Panc1 (cell line): ENCODE results near the gene TSC22D4.

Experiments
- CTCF ChIP-seq: fragments of 450-650 bp; IDR thresholded peaks from 2 replicates; pipeline ENCODE4 v1.5.1; 2017; ENCODE audit warnings: mild to moderate bottlenecking
- POLR2AphosphoS5 ChIP-seq: IDR thresholded peaks from 2 replicates; pipeline ENCODE4 v1.6.1; 2012; ENCODE audit warnings: mild to moderate bottlenecking, low read depth, low read length, moderate library complexity
- SIN3A ChIP-seq: IDR thresholded peaks from 2 replicates; pipeline ENCODE4 v1.6.1; 2012; ENCODE audit warnings: low read depth, mild to moderate bottlenecking, low read length, moderate library complexity, borderline replicate concordance; ENCODE audit not compliant: insufficient read depth
- TCF7L2 ChIP-seq: IDR thresholded peaks from 2 replicates; pipeline ENCODE4 v1.6.1; 2011; ENCODE audit warnings: mild to moderate bottlenecking, low read depth, low read length, inconsistent platforms

GRCh38 chr7:100516135-100516812, 37.3 kb upstream of the TSC22D4 start:
- no peak for TF ChIP-seq CTCF
- no peak for TF ChIP-seq POLR2AphosphoS5
- TF ChIP-seq TCF7L2, result no peak
- no peak for TF ChIP-seq SIN3A
